ENCODE results near the gene SNCA.

SNCA gene

DNA sequence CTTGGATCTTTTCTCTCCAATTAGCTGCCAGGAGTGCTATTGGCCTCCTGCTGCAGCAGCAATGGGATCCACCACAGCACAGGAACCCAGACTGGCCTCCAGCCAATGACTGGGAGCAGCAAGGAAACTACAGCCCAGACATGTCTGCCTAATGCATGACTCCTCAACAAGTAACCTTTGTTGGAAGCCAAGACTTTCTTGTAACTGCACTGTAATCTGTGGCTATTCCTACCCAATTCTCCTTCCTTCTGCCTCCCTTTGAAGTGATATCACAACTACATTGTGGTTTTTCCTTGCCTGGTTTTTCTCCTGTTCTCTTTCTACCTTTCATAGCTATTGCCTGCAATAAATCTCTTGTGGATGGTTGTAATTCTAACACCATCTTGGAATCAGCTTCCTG, 39.8 kb downstream of the SNCA start:
- CTCF ChIA-PET = interaction anchor here (0.6 kb wide), 3 partner anchors 94 to 998 kb away, joined by 3 to 5 read pairs (median 3); no protein-coding TSS in a partner anchor
- POLR2A ChIA-PET (ENCODE audit: low non-redundant PET) = no interaction called here
- TF ChIP-seq, protein P1, sequence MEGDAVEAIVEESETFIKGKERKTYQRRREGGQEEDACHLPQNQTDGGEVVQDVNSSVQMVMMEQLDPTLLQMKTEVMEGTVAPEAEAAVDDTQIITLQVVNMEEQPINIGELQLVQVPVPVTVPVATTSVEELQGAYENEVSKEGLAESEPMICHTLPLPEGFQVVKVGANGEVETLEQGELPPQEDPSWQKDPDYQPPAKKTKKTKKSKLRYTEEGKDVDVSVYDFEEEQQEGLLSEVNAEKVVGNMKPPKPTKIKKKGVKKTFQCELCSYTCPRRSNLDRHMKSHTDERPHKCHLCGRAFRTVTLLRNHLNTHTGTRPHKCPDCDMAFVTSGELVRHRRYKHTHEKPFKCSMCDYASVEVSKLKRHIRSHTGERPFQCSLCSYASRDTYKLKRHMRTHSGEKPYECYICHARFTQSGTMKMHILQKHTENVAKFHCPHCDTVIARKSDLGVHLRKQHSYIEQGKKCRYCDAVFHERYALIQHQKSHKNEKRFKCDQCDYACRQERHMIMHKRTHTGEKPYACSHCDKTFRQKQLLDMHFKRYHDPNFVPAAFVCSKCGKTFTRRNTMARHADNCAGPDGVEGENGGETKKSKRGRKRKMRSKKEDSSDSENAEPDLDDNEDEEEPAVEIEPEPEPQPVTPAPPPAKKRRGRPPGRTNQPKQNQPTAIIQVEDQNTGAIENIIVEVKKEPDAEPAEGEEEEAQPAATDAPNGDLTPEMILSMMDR (conservative IDR thresholded peaks at IDR 0.05; ENCODE audit: low read depth) = no peak
- peak; percentile 10 for DNase-seq (ENCODE audit: low spot score)
- H3K27ac ChIP-seq = peak overlapping the region; percentile 71

DNA sequence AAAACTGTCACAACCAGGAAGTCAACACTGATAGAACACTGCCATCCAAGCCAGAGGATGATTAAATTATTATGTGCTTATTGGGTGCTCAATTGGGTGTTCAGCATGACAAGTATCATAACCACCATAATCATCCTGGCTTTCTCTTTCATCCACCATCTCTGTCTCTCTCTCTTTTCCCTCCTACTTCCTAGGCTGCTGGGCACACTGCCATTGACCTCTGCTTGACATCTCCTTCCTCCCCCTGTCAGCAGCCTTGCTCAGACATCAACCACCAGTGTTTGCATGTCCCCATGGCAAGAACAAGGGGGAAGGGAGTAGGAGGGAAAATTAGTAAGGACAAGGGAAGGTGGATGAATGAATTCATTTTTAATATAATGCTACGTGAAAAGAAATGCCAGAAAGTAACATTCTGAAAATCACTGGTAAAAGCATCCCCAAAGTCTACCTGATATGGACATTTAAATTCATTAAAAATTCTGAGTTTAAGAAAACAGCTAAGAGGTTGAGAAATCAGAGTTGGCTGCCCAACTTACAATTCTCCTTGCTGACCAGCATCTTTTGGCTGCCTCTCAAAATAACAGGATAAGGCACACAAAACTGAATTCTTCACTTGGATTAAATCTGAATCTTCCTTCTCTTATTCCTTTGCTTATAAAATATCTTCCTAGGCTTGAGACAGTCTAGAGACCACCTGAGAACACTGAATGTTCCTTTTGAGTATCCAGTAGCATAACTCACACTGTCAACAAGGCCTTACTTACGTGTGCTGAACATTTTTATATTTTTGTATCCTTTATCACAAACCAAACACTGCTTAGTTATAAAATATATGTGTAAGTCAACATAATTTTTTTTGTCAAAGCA, 48.5 kb downstream of the SNCA start:
- TF ChIP-seq, protein P1 (conservative IDR thresholded peaks at IDR 0.05; ENCODE audit: low read depth) = no peak
- DNase-seq (ENCODE audit: low spot score) = no peak
- ChIA-PET POLR2A (ENCODE audit: low non-redundant PET) (no interaction called here), CTCF (no interaction called here)
- no peak overlapping the region for H3K27ac ChIP-seq

DNA sequence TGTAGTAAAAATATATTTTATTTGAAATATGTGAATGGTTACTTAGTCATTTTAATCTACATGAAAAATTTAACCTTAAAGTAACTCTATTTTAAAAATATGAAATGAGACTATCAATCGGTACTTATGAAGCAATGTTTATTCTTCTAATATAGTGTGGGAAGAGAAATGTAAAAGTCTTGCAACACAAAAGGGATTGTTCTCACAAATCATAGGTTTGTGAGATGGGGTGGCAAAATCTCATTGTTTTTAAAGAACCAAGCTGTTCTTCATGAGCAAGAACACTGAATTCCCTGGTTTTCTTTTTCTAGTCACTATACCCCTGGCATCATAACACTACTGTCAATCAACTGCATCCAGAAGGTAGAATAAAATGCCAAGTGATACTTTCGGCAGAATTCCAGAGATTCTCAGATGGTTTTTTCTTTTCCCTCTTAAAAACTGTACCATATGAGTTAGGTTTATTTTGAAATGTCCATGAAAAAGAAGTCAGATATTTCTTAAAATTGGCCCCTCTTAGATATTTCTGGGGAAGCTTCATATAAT, 52.2 kb downstream of the SNCA start:
- POLR2A ChIA-PET (ENCODE audit: low non-redundant PET) = no interaction called here
- TF ChIP-seq, protein P1 (conservative IDR thresholded peaks at IDR 0.05; ENCODE audit: low read depth) = no peak
- H3K27ac ChIP-seq = no peak overlapping the region
- CTCF ChIA-PET = no interaction called here
- no peak for DNase-seq (ENCODE audit: low spot score)

DNA sequence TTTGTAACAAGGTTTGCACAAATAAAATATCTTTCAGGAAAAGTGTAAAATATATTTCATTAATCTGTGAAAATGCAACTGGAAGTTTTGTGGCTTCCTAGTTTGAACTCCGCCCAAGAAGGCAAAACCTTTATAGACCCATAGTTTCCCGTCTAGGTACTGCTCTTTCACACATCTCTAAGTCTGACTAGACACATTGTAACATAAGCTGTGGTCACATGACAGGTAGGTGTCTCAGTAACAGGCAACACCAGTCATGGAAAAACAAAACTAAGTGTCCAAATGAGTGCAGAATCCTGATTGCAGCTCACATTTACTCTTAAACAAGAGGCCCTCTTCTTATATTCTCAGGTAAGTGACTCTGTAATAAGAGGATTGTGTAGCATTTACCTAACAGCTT, 55.6 kb downstream of the SNCA start:
- no peak for DNase-seq (ENCODE audit: low spot score)
- no peak overlapping the region for H3K27ac ChIP-seq
- CTCF ChIA-PET = interaction anchor here (1.1 kb wide), 1 partner anchor 9 kb away, joined by 3 read pairs; no protein-coding TSS in a partner anchor
- POLR2A ChIA-PET (ENCODE audit: low non-redundant PET) = no interaction called here
- TF ChIP-seq, protein P1 (conservative IDR thresholded peaks at IDR 0.05; ENCODE audit: low read depth) = no peak

DNA sequence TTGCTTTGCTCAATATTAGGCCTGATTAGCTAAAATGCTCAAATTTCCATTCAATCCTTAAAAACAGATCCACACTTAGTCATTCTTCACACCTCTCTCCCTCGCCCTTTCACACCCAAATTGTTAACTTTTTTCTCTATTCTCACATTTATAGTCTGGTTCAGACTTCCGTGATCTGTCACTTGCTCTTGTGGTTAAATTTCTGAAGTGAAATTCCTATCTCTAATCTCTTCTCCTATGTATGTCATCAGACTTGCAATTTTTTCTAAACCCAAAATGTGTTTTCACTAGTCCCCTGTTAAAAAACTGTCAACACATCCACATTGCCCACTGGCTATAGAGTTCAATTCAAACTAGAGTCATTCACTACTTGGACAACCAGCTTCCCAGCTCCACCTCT, 63.2 kb downstream of the SNCA start:
- H3K27ac ChIP-seq = no peak overlapping the region
- ChIA-PET POLR2A (ENCODE audit: low non-redundant PET) (no interaction called here), CTCF (no interaction called here)
- no peak for DNase-seq (ENCODE audit: low spot score)
- TF ChIP-seq, protein P1 (conservative IDR thresholded peaks at IDR 0.05; ENCODE audit: low read depth) = no peak

DNA sequence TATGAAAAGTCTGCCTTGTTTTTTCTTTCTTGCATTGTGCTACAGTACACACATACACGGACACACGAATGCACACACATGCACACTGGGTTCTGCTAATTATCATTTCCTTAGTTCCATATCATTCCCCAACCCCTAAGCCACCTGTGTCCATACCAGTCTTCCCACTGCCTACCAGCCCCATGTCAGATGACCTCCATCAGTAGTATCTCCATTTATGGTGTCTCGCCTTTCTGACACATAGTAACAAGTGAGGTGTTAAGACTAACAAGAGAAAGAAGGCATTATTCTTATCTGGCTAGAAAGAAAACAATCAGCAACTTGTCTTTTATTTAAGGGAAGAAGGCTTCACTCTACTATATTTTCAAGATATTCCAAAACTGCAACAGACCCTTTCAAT, 67.1 kb downstream of the SNCA start:
- TF ChIP-seq, protein P1 (conservative IDR thresholded peaks at IDR 0.05; ENCODE audit: low read depth) = no peak
- ChIA-PET POLR2A (ENCODE audit: low non-redundant PET) (no interaction called here), CTCF (no interaction called here)

More for the DNA sequence above, 67.1 kb downstream of the SNCA start:
- H3K27ac ChIP-seq = no peak overlapping the region
- no peak for DNase-seq (ENCODE audit: low spot score)
